Measurements from ENCODE around the gene CTNND2. TPM values are rescaled to one million over a fixed set of nuclear protein-coding genes. Genes with fewer than 3 reads are reported as not detected.

Gene CTNND2
- total RNA-seq, 2 experiments from 2014 or later, result 0.20 TPM; not detected in 1

GRCh38 chr5:11026543-11026942 lies 877.7 kb downstream of the CTNND2 start:
- no peak for TF ChIP-seq CTCF (IDR thresholded peaks at IDR 0.05)
- Mint-ChIP-seq H3K36me3 (ENCODE audit: low read depth) (no peaks in the 10 kb centered on the region), H3K4me3 (no peak overlapping the region), H3K4me1 (ENCODE audit: low read depth) (no peaks in the 10 kb centered on the region), H3K27me3 (no peaks in the 10 kb centered on the region), H3K27ac (no peak overlapping the region), H3K9me3 (peaks cover 12% of the 10 kb centered on the region)
- H3K27ac ChIP-seq (ENCODE audit: low read depth in 1 of 2, low read length in 2 of 2), result no peak overlapping the region
- POLR2A ChIA-PET, result no interaction called here
- intact Hi-C loops (cut with DNase I, micrococcal nuclease), result no loop called here
- peaks cover 0 to 4% of the 10 kb centered on the region in 2 experiments for H3K9me3 ChIP-seq (ENCODE audit: control insufficient read depth in 1 of 2, insufficient read depth in 1 of 2, low read length in 2 of 2)
- no peaks in the 10 kb centered on the region for H3K36me3 ChIP-seq (ENCODE audit: insufficient read depth, low read length)
- H3K4me3 ChIP-seq (ENCODE audit: low read length), result no peak overlapping the region
- no peaks in the 10 kb centered on the region for H3K4me1 ChIP-seq (ENCODE audit: insufficient read depth, low read length)
- DNase-seq (no peak), ATAC-seq (ENCODE audit: poor library complexity) (no peak)
- CTCF ChIA-PET, result no interaction called here
- no peaks in the 10 kb centered on the region for H3K27me3 ChIP-seq (ENCODE audit: control insufficient read depth in 1 of 2, insufficient read depth in 2 of 2, low read length in 2 of 2)

GRCh38 chr5:11023945-11024344 lies 880.3 kb downstream of the CTNND2 start:
- ChIA-PET POLR2A (no interaction called here), CTCF (no interaction called here)
- Mint-ChIP-seq H3K36me3 (ENCODE audit: low read depth) (no peaks in the 10 kb centered on the region), H3K9me3 (peaks cover 4% of the 10 kb centered on the region), H3K4me3 (no peak overlapping the region), H3K27me3 (peaks cover 5% of the 10 kb centered on the region), H3K27ac (no peak overlapping the region), H3K4me1 (ENCODE audit: low read depth) (no peaks in the 10 kb centered on the region)
- Histone ChIP-seq H3K36me3 (ENCODE audit: insufficient read depth, low read length) (no peaks in the 10 kb centered on the region), H3K27me3 (ENCODE audit: control insufficient read depth in 1 of 2, insufficient read depth in 2 of 2, low read length in 2 of 2) (no peaks in the 10 kb centered on the region), H3K27ac (ENCODE audit: low read depth in 1 of 2, low read length in 2 of 2) (no peak overlapping the region), H3K9me3 (ENCODE audit: control insufficient read depth in 1 of 2, insufficient read depth in 1 of 2, low read length in 2 of 2) (no peaks in the 10 kb centered on the region), H3K4me1 (ENCODE audit: insufficient read depth, low read length) (no peaks in the 10 kb centered on the region), H3K4me3 (ENCODE audit: low read length) (no peak overlapping the region)
- DNase-seq (no peak), ATAC-seq (ENCODE audit: poor library complexity) (no peak)
- intact Hi-C loops (cut with DNase I, micrococcal nuclease), result no loop called here
- no peak for TF ChIP-seq CTCF (IDR thresholded peaks at IDR 0.05)

- H3K9me3 Mint-ChIP-seq, result no peaks in the 10 kb centered on the region
- no peak overlapping the region for H3K27ac ChIP-seq (ENCODE audit: low read depth in 1 of 2, low read length in 2 of 2)
- H3K4me3 ChIP-seq (ENCODE audit: low read length), result no peak overlapping the region
- no peak overlapping the region for H3K4me3 Mint-ChIP-seq
- H3K4me1 Mint-ChIP-seq (ENCODE audit: low read depth), result no peaks in the 10 kb centered on the region
- POLR2A ChIA-PET, result no interaction called here
- no peaks in the 10 kb centered on the region for H3K27me3 ChIP-seq (ENCODE audit: control insufficient read depth in 1 of 2, insufficient read depth in 2 of 2, low read length in 2 of 2)
- TF ChIP-seq CTCF (IDR thresholded peaks at IDR 0.05), result no peak
- intact Hi-C loops (cut with DNase I, micrococcal nuclease), result no loop called here
- no peak overlapping the region for H3K27ac Mint-ChIP-seq
- no peak for ATAC-seq (ENCODE audit: poor library complexity)
- H3K27me3 Mint-ChIP-seq, result no peaks in the 10 kb centered on the region
- peaks cover 0 to 4% of the 10 kb centered on the region in 2 experiments for H3K9me3 ChIP-seq (ENCODE audit: control insufficient read depth in 1 of 2, insufficient read depth in 1 of 2, low read length in 2 of 2)
- CTCF ChIA-PET, result interaction anchor here (1.0 kb wide), 1 partner anchor 12 kb away, joined by 3 read pairs; no protein-coding TSS in a partner anchor
- no peak for DNase-seq
- H3K36me3 ChIP-seq (ENCODE audit: insufficient read depth, low read length), result no peaks in the 10 kb centered on the region
- H3K4me1 ChIP-seq (ENCODE audit: insufficient read depth, low read length), result no peaks in the 10 kb centered on the region
- H3K36me3 Mint-ChIP-seq (ENCODE audit: low read depth), result no peaks in the 10 kb centered on the region
Measured at GRCh38 chr5:11013793-11014192, 890.5 kb downstream of the CTNND2 start.

All from CD4-positive, alpha-beta T cell (primary cell).